ENCODE results near the gene ZBTB48. TPM values are rescaled to one million over a fixed set of nuclear protein-coding genes. Genes with fewer than 3 reads are reported as not detected.

The ZBTB48 gene
- polyA plus RNA-seq, 3 donors, result 13.2 to 94.2 (median 23.0) TPM

- no peak for DNase-seq
- H3K27me3 ChIP-seq (ENCODE audit: control insufficient read depth in 2 of 2, insufficient read depth in 2 of 2, low read length in 2 of 2), result peaks cover 5 to 7% of the 10 kb centered on the region in 2 donors
- Mint-ChIP-seq H3K36me3 (peaks cover 40 to 59% of the 10 kb centered on the region in 2 donors), H3K4me3 (no peak overlapping the region), H3K4me1 (peaks cover 6% of the 10 kb centered on the region), H3K27ac (no peak overlapping the region), H3K27me3 (ENCODE audit: low read depth in 3 of 3) (peaks cover 10 to 13% (median 12%) of the 10 kb centered on the region in 3 donors), H3K9me3 (peaks cover 0 to 4% (median 0%) of the 10 kb centered on the region in 7 donors)
- peaks cover 6% of the 10 kb centered on the region for H3K79me2 ChIP-seq (ENCODE audit: insufficient read depth, low read length)
- H2AFZ ChIP-seq (ENCODE audit: insufficient read depth, low read depth, low read length, poor library complexity, severe bottlenecking), result no peak overlapping the region
- peaks cover 6 to 7% of the 10 kb centered on the region in 2 donors for H3K4me1 ChIP-seq (ENCODE audit: control insufficient read depth in 1 of 2, insufficient read depth in 2 of 2, low read length in 2 of 2)
- TF ChIP-seq, protein P1, sequence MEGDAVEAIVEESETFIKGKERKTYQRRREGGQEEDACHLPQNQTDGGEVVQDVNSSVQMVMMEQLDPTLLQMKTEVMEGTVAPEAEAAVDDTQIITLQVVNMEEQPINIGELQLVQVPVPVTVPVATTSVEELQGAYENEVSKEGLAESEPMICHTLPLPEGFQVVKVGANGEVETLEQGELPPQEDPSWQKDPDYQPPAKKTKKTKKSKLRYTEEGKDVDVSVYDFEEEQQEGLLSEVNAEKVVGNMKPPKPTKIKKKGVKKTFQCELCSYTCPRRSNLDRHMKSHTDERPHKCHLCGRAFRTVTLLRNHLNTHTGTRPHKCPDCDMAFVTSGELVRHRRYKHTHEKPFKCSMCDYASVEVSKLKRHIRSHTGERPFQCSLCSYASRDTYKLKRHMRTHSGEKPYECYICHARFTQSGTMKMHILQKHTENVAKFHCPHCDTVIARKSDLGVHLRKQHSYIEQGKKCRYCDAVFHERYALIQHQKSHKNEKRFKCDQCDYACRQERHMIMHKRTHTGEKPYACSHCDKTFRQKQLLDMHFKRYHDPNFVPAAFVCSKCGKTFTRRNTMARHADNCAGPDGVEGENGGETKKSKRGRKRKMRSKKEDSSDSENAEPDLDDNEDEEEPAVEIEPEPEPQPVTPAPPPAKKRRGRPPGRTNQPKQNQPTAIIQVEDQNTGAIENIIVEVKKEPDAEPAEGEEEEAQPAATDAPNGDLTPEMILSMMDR (IDR thresholded peaks at IDR 0.05), result no peak
- H4K20me1 ChIP-seq (ENCODE audit: insufficient read depth, low read length), result peaks cover 6% of the 10 kb centered on the region
- H3K4me2 ChIP-seq (replicated peaks; ENCODE audit: extremely low read depth, low read length, poor library complexity, severe bottlenecking), result no peak overlapping the region
- intact Hi-C loops (cut with micrococcal nuclease), result loop anchor here in 1 of 2 donors (5.0 kb wide), 1 partner anchor 37 kb away; no protein-coding TSS in a partner anchor
- WGBS (ENCODE audit: insufficient coverage), result 100% methylated on average over 1 of the region's 4 CpGs
- H3K4me3 ChIP-seq (replicated peaks in 1 of 3; ENCODE audit: low read depth in 2 of 3, low read length in 3 of 3), result no peak overlapping the region
- H3K9ac ChIP-seq (ENCODE audit: insufficient read depth, low read length, poor library complexity, severe bottlenecking), result no peak overlapping the region
- peaks cover 23 to 41% of the 10 kb centered on the region in 2 donors for H3K36me3 ChIP-seq (replicated peaks in 1 of 2; ENCODE audit: control insufficient read depth in 1 of 2, insufficient read depth in 2 of 2, low read length in 2 of 2)
- no peaks in the 10 kb centered on the region for H3K9me3 ChIP-seq (replicated peaks in 1 of 2; ENCODE audit: control insufficient read depth in 1 of 2, insufficient read depth in 1 of 2, low read length in 2 of 2)
- H3K27ac ChIP-seq (ENCODE audit: low read depth in 1 of 2, low read length in 2 of 2), result no peak overlapping the region
Measured at GRCh38 chr1:6619045-6619444, 39.3 kb downstream of the ZBTB48 start.

DNA sequence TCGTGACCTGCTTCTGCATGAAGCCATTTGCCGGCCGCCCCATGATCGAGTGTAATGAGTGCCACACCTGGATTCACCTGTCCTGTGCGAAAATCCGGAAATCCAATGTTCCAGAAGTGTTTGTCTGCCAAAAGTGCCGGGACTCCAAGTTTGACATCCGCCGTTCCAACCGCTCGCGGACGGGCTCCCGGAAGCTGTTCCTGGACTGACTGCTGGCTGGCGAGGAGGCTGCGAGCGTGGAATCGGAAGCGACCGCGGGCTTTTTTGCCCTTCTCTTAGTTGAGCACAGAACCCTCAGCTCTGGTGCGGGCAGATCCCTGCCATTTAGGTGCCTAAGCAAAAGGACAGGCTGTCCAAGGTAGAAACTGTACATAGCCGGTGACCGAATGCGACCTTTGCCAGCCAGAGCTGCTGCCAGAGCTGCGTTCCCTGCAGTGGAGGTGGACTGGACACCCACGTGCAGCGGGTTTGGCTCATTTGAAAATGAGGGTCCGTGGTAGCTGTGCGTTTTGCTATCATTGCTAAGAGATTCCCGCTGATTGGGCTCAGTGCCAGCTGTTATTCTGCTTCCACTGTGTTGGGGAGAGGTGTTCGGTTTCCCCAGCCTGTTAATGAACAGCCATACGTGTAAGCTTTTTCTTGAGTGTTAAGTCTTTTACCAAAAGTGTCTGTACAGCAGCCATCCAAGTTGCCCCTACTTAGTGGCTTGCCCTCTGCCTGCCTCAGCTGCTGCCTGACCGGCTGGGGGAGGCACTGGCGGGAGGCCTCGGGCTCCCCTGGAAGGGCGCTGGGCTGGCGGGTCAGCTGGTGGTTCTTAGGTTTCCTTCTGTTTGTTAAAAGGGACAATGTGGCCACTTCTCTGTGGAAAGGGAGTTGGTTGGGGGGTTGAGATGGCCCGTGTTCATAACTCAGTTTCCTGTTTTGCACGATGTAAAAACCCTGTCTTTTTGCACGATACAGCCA is 41.9 kb downstream of the ZBTB48 start:
- no peak overlapping the region for H3K27ac ChIP-seq (ENCODE audit: low read depth in 1 of 2, low read length in 2 of 2)
- H4K20me1 ChIP-seq (ENCODE audit: insufficient read depth, low read length), result peaks cover 8% of the 10 kb centered on the region
- peaks cover 15% of the 10 kb centered on the region for H3K4me1 Mint-ChIP-seq
- TF ChIP-seq, protein P1 (IDR thresholded peaks at IDR 0.05), result no peak
- H3K36me3 ChIP-seq (replicated peaks in 1 of 2; ENCODE audit: control insufficient read depth in 1 of 2, insufficient read depth in 2 of 2, low read length in 2 of 2), result peaks cover 23 to 43% of the 10 kb centered on the region in 2 donors
- H3K4me2 ChIP-seq (replicated peaks; ENCODE audit: extremely low read depth, low read length, poor library complexity, severe bottlenecking), result no peak overlapping the region
- H3K36me3 Mint-ChIP-seq, result peaks cover 34 to 60% of the 10 kb centered on the region in 2 donors
- H2AFZ ChIP-seq (ENCODE audit: insufficient read depth, low read depth, low read length, poor library complexity, severe bottlenecking), result no peak overlapping the region
- no peaks in the 10 kb centered on the region for H3K9me3 Mint-ChIP-seq
- H3K9ac ChIP-seq (ENCODE audit: insufficient read depth, low read length, poor library complexity, severe bottlenecking), result no peak overlapping the region
- peaks cover 14 to 17% of the 10 kb centered on the region in 2 donors for H3K4me1 ChIP-seq (ENCODE audit: control insufficient read depth in 1 of 2, insufficient read depth in 2 of 2, low read length in 2 of 2)
- DNase-seq, result no peak
- H3K27me3 ChIP-seq (ENCODE audit: control insufficient read depth in 2 of 2, insufficient read depth in 2 of 2, low read length in 2 of 2), result no peaks in the 10 kb centered on the region
- 94% methylated on average over 39 of the region's 41 CpGs for WGBS (ENCODE audit: insufficient coverage)
- H3K4me3 ChIP-seq (replicated peaks in 1 of 3; ENCODE audit: low read depth in 2 of 3, low read length in 3 of 3), result no peak overlapping the region
- peaks cover 0 to 2% (median 0%) of the 10 kb centered on the region in 3 donors for H3K27me3 Mint-ChIP-seq (ENCODE audit: low read depth in 3 of 3)
- peaks cover 21% of the 10 kb centered on the region for H3K79me2 ChIP-seq (ENCODE audit: insufficient read depth, low read length)
- H3K9me3 ChIP-seq (replicated peaks in 1 of 2; ENCODE audit: control insufficient read depth in 1 of 2, insufficient read depth in 1 of 2, low read length in 2 of 2), result no peaks in the 10 kb centered on the region
- intact Hi-C loops (cut with micrococcal nuclease), result loop anchor here in 1 of 2 donors (5.0 to 10.0 kb wide), 2 partner anchors 64 to 163 kb away; partner anchors contain the start of genes CAMTA1 and TAS1R1
- no peak overlapping the region for H3K27ac Mint-ChIP-seq
- H3K4me3 Mint-ChIP-seq, result no peak overlapping the region

Measured in CD14-positive monocyte (primary cell).